Stimulated activated CD8-positive, alpha-beta memory T cell treated with anti-CD3 and anti-CD28 coated beads, Interleukin-4, amount 100 ng/mL, for 48 hours (primary cell): Measurements from ENCODE around the gene ANOS1.
"Not testable (repeated sequence)": the region's sequence is repeated elsewhere in the genome, so short reads cannot be mapped to it uniquely, and the experiment has no call there.

Source experiments
- DNase-seq: peaks from one replicate; pipeline ENCODE4 v3.0.0-alpha.2; 2020

ANOS1 gene

GRCh38 chrX:8591501-8591900 lies 140.4 kb downstream of the ANOS1 start:
- DNase-seq = no peak

GRCh38 chrX:8586953-8587352 lies 145.0 kb downstream of the ANOS1 start:
- no peak for DNase-seq

GRCh38 chrX:8579602-8580001 lies 152.3 kb downstream of the ANOS1 start:
- no peak for DNase-seq

- no peak for DNase-seq
These were observed 155.1 kb downstream of the ANOS1 start for GRCh38 chrX:8576821-8577220.

GRCh38 chrX:8565729-8566128 lies 166.2 kb downstream of the ANOS1 start:
- no peak for DNase-seq

GRCh38 chrX:8548446-8548845 lies 183.5 kb downstream of the ANOS1 start:
- DNase-seq = no peak

GRCh38 chrX:8546715-8547114 lies 185.2 kb downstream of the ANOS1 start:
- DNase-seq = no peak

- no peak for DNase-seq
These were observed 211.1 kb downstream of the ANOS1 start for GRCh38 chrX:8520791-8521190.

GRCh38 chrX:8520178-8520577 lies 211.8 kb downstream of the ANOS1 start:
- no peak for DNase-seq

GRCh38 chrX:8504451-8504850 lies 227.5 kb downstream of the ANOS1 start:
- DNase-seq = no peak

GRCh38 chrX:8502101-8502500 lies 229.8 kb downstream of the ANOS1 start:
- DNase-seq = not testable (repeated sequence)

GRCh38 chrX:8500203-8500602 lies 231.7 kb downstream of the ANOS1 start:
- no peak for DNase-seq

GRCh38 chrX:8495036-8495435 lies 236.9 kb downstream of the ANOS1 start:
- DNase-seq = not testable (repeated sequence)

GRCh38 chrX:8484360-8484949 lies 247.5 kb downstream of the ANOS1 start:
- DNase-seq = no peak
